OCI-LY7 (cell line): Measurements from ENCODE around the gene PLA2G4E. TPM values are rescaled to one million over a fixed set of nuclear protein-coding genes. Genes with fewer than 3 reads are reported as not detected.

Source experiments
- BruUV-seq: library from RNA; stranded (reverse); fragments of 400-500 nt; replicated peaks from 2 replicates; lab custom pipeline; 2021; lab: Mats Ljungman, UMichigan
- CTCF ChIA-PET: fragments of 300-600 bp; sonication (Branson Sonifier 250); formaldehyde crosslinking; loops from one replicate; lab custom pipeline; 2022; ENCODE audit warnings: antibody characterized with exemption; ENCODE audit not compliant: unreplicated experiment; lab: Charles Lee
- POLR2A ChIA-PET: fragments of 300-600 bp; sonication (Branson Sonifier 250); formaldehyde crosslinking; loops from one replicate; lab custom pipeline; 2022; ENCODE audit warnings: antibody characterized with exemption; lab: Charles Lee
- DNase-seq: peaks from one replicate; pipeline ENCODE4 v3.0.0-alpha.2; 2015; ENCODE audit warnings: low spot score
- H2AFZ ChIP-seq: fragments of 200-600 bp; sonication (generic), shearing (Covaris generic); 2 replicates; pipeline ENCODE4 v1.6.1; 2014; ENCODE audit warnings: mild to moderate bottlenecking, antibody characterized with exemption, low read length, moderate library complexity
- H3K27ac ChIP-seq: fragments of 200-600 bp; sonication (generic); 2 replicates; pipeline ENCODE4 v1.5.1; 2014; ENCODE audit warnings: mixed run types, low read depth, mild to moderate bottlenecking, moderate library complexity, low read length, inconsistent platforms; ENCODE audit not compliant: poor library complexity, severe bottlenecking
- H3K36me3 ChIP-seq: fragments of 200-600 bp; sonication (generic); 2 replicates; pipeline ENCODE4 v1.6.1; 2014; ENCODE audit warnings: mild to moderate bottlenecking, antibody characterized with exemption, low read length, moderate library complexity, mixed read lengths; ENCODE audit not compliant: insufficient read depth
- H3K4me1 ChIP-seq: fragments of 200-600 bp; sonication (generic); 2 replicates; pipeline ENCODE4 v1.5.1; 2014; ENCODE audit warnings: mild to moderate bottlenecking, low read length; ENCODE audit not compliant: insufficient read depth, poor library complexity, severe bottlenecking
- H3K4me2 ChIP-seq: fragments of 200-600 bp; sonication (generic); 2 replicates; pipeline ENCODE4 v1.6.1; 2014; ENCODE audit warnings: mild to moderate bottlenecking, low read length
- H3K4me3 ChIP-seq: fragments of 200-600 bp; sonication (generic); 2 replicates; pipeline ENCODE4 v1.5.1; 2014; ENCODE audit warnings: mild to moderate bottlenecking, low read depth, low read length; ENCODE audit not compliant: poor library complexity, severe bottlenecking
- H3K79me2 ChIP-seq: fragments of 200-600 bp; sonication (generic); 2 replicates; pipeline ENCODE4 v1.6.1; 2016; ENCODE audit warnings: low read depth, mild to moderate bottlenecking, low read length, moderate library complexity, mixed read lengths; ENCODE audit not compliant: insufficient read depth
- H3K9me2 ChIP-seq: fragments of 200-600 bp; sonication (generic); 2 replicates; pipeline ENCODE4 v1.6.1; 2016; ENCODE audit warnings: mild to moderate bottlenecking, low read length, mixed read lengths; ENCODE audit not compliant: insufficient read depth
- H3K9me3 ChIP-seq: fragments of 200-600 bp; sonication (generic); 2 replicates; pipeline ENCODE4 v1.6.1; 2014; ENCODE audit warnings: mild to moderate bottlenecking, mixed run types, low read length, mixed read lengths
- H4K20me1 ChIP-seq: fragments of 200-600 bp; sonication (generic); 2 replicates; pipeline ENCODE4 v1.6.1; 2014; ENCODE audit warnings: mild to moderate bottlenecking, antibody characterized with exemption, low read length, moderate library complexity, mixed read lengths; ENCODE audit not compliant: insufficient read depth
- CTCF ChIP-seq: fragments of 200-600 bp; sonication (generic); conservative IDR thresholded peaks from 2 replicates; pipeline ENCODE4 v1.5.1; 2014; ENCODE audit warnings: mild to moderate bottlenecking, antibody characterized with exemption, low read length, moderate library complexity, mixed read lengths
- EZH2phosphoT487 ChIP-seq: fragments of 200-600 bp; sonication (generic); IDR thresholded peaks from 2 replicates; pipeline ENCODE4 v1.6.1; 2018; ENCODE audit warnings: low read depth, borderline replicate concordance, mild to moderate bottlenecking, mixed run types, antibody characterized with exemption, low read length, moderate library complexity, mixed read lengths
- intact Hi-C: fragments of 100-400 bp; cut with micrococcal nuclease; formaldehyde crosslinking; loops from one replicate; pipeline ENCODE4 v1.10.0; 2022; ENCODE audit not compliant: unreplicated experiment
- total RNA-seq, 2 experiments: library from RNA; depleted of rRNA in 1 of 2; stranded (reverse); fragments of >200 nt in 1 of 2; shearing (Covaris generic) in 1 of 2; gene quantifications; 2 replicates each; pipeline ENCODE4 v1.2.3, GENCODE V29; 2014 to 2022

The PLA2G4E gene
- total RNA-seq, 2 experiments from 2014 or later, result not detected

- intact Hi-C loops, result no loop called here
- Histone ChIP-seq H3K79me2 (no peaks in the 10 kb centered on the region), H3K4me3 (no peak overlapping the region), H3K27ac (no peak overlapping the region), H3K4me2 (no peak overlapping the region), H3K9me2 (no peaks in the 10 kb centered on the region), H3K9me3 (no peaks in the 10 kb centered on the region), H4K20me1 (no peaks in the 10 kb centered on the region), H3K4me1 (no peaks in the 10 kb centered on the region), H2AFZ (no peak overlapping the region), H3K36me3 (no peaks in the 10 kb centered on the region)
- BruUV-seq, result no TSS peak
- CTCF ChIA-PET, result no interaction called here
- POLR2A ChIA-PET, result interaction anchor here (1.7 kb wide), 1 partner anchor 15 kb away, joined by 3 read pairs; no protein-coding TSS in a partner anchor
- DNase-seq, result no peak
- no peak for TF ChIP-seq EZH2phosphoT487
- TF ChIP-seq CTCF, result no peak
Observed at GRCh38 chr15:42042602-42043400, 22.0 kb upstream of the PLA2G4E start.

DNA sequence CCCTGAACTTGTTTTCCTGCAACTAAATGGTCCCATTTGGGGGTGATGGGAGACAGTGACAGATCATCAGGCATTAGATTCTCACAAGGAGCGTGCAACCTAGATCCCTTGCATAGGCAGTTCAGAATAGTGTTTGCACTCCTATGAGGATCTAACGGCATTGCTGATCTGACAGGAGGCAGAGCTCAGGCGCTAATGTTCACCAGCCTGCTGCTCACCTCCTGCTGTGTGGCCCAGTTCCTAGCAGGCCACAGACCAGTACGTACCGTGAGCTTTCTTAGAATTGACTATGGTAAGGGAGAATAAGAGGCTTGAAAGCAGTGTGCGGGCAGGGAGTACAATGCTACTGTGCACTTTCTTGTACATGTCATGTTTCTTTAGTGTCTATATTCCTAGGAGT, 17.6 kb upstream of the PLA2G4E start:
- no peak for DNase-seq
- Histone ChIP-seq H3K9me2 (no peaks in the 10 kb centered on the region), H3K4me1 (peaks cover 28% of the 10 kb centered on the region), H3K4me2 (no peak overlapping the region), H3K36me3 (no peaks in the 10 kb centered on the region), H3K9me3 (no peaks in the 10 kb centered on the region), H3K27ac (no peak overlapping the region), H4K20me1 (no peaks in the 10 kb centered on the region), H3K79me2 (no peaks in the 10 kb centered on the region), H3K4me3 (no peak overlapping the region), H2AFZ (no peak overlapping the region)
- CTCF ChIA-PET, result no interaction called here
- no TSS peak for BruUV-seq
- intact Hi-C loops, result no loop called here
- POLR2A ChIA-PET, result no interaction called here
- no peak for TF ChIP-seq CTCF
- no peak for TF ChIP-seq EZH2phosphoT487

DNA sequence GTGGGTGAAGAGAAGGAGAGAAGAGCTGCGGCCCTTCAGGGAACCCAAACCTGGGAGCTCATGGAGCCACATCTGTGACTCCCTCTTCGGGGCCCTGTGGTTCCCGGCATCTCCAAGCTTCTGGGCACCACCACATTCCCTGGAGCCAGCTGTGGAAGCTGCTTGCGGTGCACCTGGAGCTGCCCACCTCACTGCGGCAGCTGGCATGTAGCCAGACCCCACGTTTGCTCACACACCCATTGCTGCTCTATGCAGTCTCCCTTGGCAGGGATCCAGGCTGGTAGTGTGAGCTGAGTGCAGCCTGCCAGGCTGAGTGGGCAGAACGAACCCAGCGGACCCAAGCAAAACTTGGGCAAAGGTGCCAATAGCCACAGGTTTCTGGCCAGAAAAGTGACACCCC, 16.8 kb upstream of the PLA2G4E start:
- intact Hi-C loops, result no loop called here
- POLR2A ChIA-PET, result no interaction called here
- no peak for DNase-seq
- Histone ChIP-seq H3K27ac (no peak overlapping the region), H3K36me3 (no peaks in the 10 kb centered on the region), H3K9me2 (no peaks in the 10 kb centered on the region), H4K20me1 (no peaks in the 10 kb centered on the region), H3K79me2 (no peaks in the 10 kb centered on the region), H3K9me3 (no peaks in the 10 kb centered on the region), H3K4me1 (peaks cover 28% of the 10 kb centered on the region), H3K4me3 (no peak overlapping the region), H3K4me2 (no peak overlapping the region), H2AFZ (no peak overlapping the region)
- CTCF ChIA-PET, result interaction anchor here (0.5 kb wide), 1 partner anchor 236 kb away, joined by 3 read pairs; the partner anchor contains the start of gene TMEM87A
- no TSS peak for BruUV-seq
- TF ChIP-seq EZH2phosphoT487, result no peak
- TF ChIP-seq CTCF, result no peak
